CD4-positive, alpha-beta T cell (primary cell): ENCODE results near the gene SLC6A18. TPM values are rescaled to one million over a fixed set of nuclear protein-coding genes. Genes with fewer than 3 reads are reported as not detected.
"Not testable (repeated sequence)": the region's sequence is repeated elsewhere in the genome, so short reads cannot be mapped to it uniquely, and the experiment has no call there.

Experiments
- ATAC-seq: fragments of 200-7000 bp; cut with Tn5 transposase; one replicate; pipeline ENCODE4 v1.10.0; 2022; ENCODE audit warnings: mild to moderate bottlenecking; ENCODE audit not compliant: poor library complexity
- CTCF ChIA-PET: fragments of 350-600 bp; sonication (Branson Sonifier 250); formaldehyde crosslinking; loops from one replicate; lab custom pipeline; 2021; ENCODE audit warnings: antibody characterized with exemption, inconsistent platforms; lab: Charles Lee
- POLR2A ChIA-PET: fragments of 350-600 bp; sonication (Branson Sonifier 250); formaldehyde crosslinking; loops from one replicate; lab custom pipeline; 2021; ENCODE audit warnings: antibody characterized with exemption, inconsistent platforms; lab: Charles Lee
- DNase-seq, 14 experiments: peaks; one replicate each; pipeline ENCODE4 v3.0.0-alpha.2; 2013 to 2020; ENCODE audit warnings: mixed read lengths in 2 of 14
- H3K27ac ChIP-seq, 2 donors: one replicate each; pipeline versions ENCODE4 v1.5.1 to v1.7.0; 2013; ENCODE audit warnings: low read length in 2 of 2, low read depth in 1 of 2, mild to moderate bottlenecking in 1 of 2
- H3K27me3 ChIP-seq, 2 experiments: 1 replicate in 1 of 2; 2 replicates in 1 of 2; pipeline versions ENCODE4 v1.6.1 to v1.7.0; 2013; ENCODE audit warnings: low read length in 2 of 2, control low read depth in 1 of 2, mild to moderate bottlenecking in 1 of 2, moderate library complexity in 1 of 2; ENCODE audit not compliant: insufficient read depth in 2 of 2, control insufficient read depth in 1 of 2
- H3K36me3 ChIP-seq: one replicate; pipeline ENCODE4 v1.6.1; 2013; ENCODE audit warnings: low read length, control low read depth; ENCODE audit not compliant: insufficient read depth
- H3K4me1 ChIP-seq: one replicate; pipeline ENCODE4 v1.6.1; 2013; ENCODE audit warnings: low read length, control low read depth; ENCODE audit not compliant: insufficient read depth
- H3K4me3 ChIP-seq: one replicate; pipeline ENCODE4 v1.5.1; 2013; ENCODE audit warnings: mild to moderate bottlenecking, low read length, moderate library complexity
- H3K9me3 ChIP-seq, 2 experiments: 1 replicate in 1 of 2; 2 replicates in 1 of 2; pipeline versions ENCODE4 v1.6.1 to v1.7.0; 2013; ENCODE audit warnings: low read length in 2 of 2, mild to moderate bottlenecking in 2 of 2, control low read depth in 1 of 2, moderate library complexity in 1 of 2; ENCODE audit not compliant: control insufficient read depth in 1 of 2, insufficient read depth in 1 of 2
- H3K27ac Mint-ChIP-seq: one replicate; pipeline ENCODE4 v1.8.0; 2020; ENCODE audit warnings: mixed read lengths
- H3K27me3 Mint-ChIP-seq: one replicate; pipeline ENCODE4 v1.8.0; 2021; ENCODE audit warnings: mixed read lengths
- H3K36me3 Mint-ChIP-seq: one replicate; pipeline ENCODE4 v1.8.0; 2021; ENCODE audit warnings: low read depth, mixed read lengths
- H3K4me1 Mint-ChIP-seq: one replicate; pipeline ENCODE4 v1.8.0; 2021; ENCODE audit warnings: low read depth, mixed read lengths
- H3K4me3 Mint-ChIP-seq: one replicate; pipeline ENCODE4 v1.8.0; 2020; ENCODE audit warnings: mild to moderate bottlenecking, mixed read lengths
- H3K9me3 Mint-ChIP-seq: one replicate; pipeline ENCODE4 v1.8.0; 2020; ENCODE audit warnings: mixed read lengths
- intact Hi-C, 2 experiments: fragments of 100-400 bp; cut with DNase I in 1 of 2; cut with micrococcal nuclease in 1 of 2; formaldehyde crosslinking; loops; one replicate each; pipeline versions ENCODE4 v1.15.1 to v1.9.0; 2023 to 2025; cut with DNase I, micrococcal nuclease
- total RNA-seq, 174 experiments: library from RNA in 2 of 174; stranded (reverse) in 2 of 174; gene quantifications; one replicate each; pipeline ENCODE4 v1.2.3 and lab custom pipeline; 2021 to 2026
- TF ChIP-seq, protein P1 (sequence below): fragments of 200-600 bp; IDR thresholded peaks from one replicate; pipeline ENCODE4 v1.8.0; 2022; ENCODE audit warnings: antibody characterized with exemption, mild to moderate bottlenecking

Gene SLC6A18
- total RNA-seq, 2 experiments from 2014 or later: not detected

DNA sequence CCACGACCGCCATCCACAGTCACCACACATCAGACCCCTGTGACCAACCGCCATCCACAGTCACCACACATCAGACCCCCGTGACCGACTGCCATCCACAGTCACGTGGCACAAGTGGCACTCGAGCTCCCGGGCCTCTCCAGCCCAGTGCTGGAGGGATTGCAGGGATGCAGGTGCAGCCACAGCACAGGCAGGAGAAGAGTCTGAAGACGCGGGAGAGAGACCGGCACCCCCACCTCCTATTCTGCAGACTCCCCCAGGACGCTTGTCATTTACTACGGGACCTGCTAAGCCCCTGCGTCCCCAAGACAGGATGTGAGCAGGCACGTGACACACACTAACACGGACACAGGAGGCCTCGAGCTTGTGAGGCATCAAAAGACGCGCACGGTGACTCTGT, 48.6 kb downstream of the SLC6A18 start:
- ChIA-PET CTCF (no interaction called here), POLR2A (no interaction called here)
- no peak for ATAC-seq
- intact Hi-C loops: no loop called here
- H3K4me3 Mint-ChIP-seq: no peak overlapping the region
- no peak overlapping the region for H3K4me3 ChIP-seq
- H3K4me1 ChIP-seq: peaks cover 4% of the 10 kb centered on the region
- no peaks in the 10 kb centered on the region for H3K27me3 ChIP-seq
- DNase-seq: no peak
- H3K36me3 Mint-ChIP-seq: no peaks in the 10 kb centered on the region
- no peaks in the 10 kb centered on the region for H3K36me3 ChIP-seq
- no peaks in the 10 kb centered on the region for H3K27me3 Mint-ChIP-seq
- H3K4me1 Mint-ChIP-seq: peaks cover 4% of the 10 kb centered on the region
- H3K27ac Mint-ChIP-seq: no peak overlapping the region
- H3K27ac ChIP-seq: no peak overlapping the region
- H3K9me3 Mint-ChIP-seq: no peaks in the 10 kb centered on the region
- TF ChIP-seq, protein P1, sequence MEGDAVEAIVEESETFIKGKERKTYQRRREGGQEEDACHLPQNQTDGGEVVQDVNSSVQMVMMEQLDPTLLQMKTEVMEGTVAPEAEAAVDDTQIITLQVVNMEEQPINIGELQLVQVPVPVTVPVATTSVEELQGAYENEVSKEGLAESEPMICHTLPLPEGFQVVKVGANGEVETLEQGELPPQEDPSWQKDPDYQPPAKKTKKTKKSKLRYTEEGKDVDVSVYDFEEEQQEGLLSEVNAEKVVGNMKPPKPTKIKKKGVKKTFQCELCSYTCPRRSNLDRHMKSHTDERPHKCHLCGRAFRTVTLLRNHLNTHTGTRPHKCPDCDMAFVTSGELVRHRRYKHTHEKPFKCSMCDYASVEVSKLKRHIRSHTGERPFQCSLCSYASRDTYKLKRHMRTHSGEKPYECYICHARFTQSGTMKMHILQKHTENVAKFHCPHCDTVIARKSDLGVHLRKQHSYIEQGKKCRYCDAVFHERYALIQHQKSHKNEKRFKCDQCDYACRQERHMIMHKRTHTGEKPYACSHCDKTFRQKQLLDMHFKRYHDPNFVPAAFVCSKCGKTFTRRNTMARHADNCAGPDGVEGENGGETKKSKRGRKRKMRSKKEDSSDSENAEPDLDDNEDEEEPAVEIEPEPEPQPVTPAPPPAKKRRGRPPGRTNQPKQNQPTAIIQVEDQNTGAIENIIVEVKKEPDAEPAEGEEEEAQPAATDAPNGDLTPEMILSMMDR: no peak
- H3K9me3 ChIP-seq: peaks cover 0 to 10% of the 10 kb centered on the region in 2 experiments

DNA sequence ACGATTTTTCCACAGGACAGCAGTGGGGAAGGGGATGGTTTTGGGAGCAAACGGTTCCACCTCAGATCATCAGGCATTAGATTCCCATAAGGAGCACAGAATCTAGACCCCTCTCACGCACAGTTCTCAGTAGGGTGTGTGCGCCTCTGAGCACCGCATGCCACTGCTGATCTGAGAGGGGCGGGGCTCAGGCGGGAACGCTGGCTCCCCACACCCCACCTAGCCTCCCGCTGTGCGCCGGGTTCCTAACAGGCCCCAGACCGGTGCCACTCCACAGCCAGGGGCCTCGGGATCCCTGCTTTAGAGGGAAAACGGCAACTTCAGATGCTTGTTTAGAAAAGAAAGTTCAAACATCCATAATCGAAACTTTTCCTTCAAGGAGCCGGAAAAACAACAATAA, 49.3 kb downstream of the SLC6A18 start:
- intact Hi-C loops: no loop called here
- H3K4me1 ChIP-seq: no peaks in the 10 kb centered on the region
- Mint-ChIP-seq H3K36me3 (no peaks in the 10 kb centered on the region), H3K27me3 (no peaks in the 10 kb centered on the region), H3K4me3 (no peak overlapping the region), H3K27ac (no peak overlapping the region), H3K4me1 (no peaks in the 10 kb centered on the region), H3K9me3 (no peaks in the 10 kb centered on the region)
- no peak overlapping the region for H3K4me3 ChIP-seq
- H3K27me3 ChIP-seq: no peaks in the 10 kb centered on the region
- no peaks in the 10 kb centered on the region for H3K36me3 ChIP-seq
- ChIA-PET CTCF (no interaction called here), POLR2A (no interaction called here)
- TF ChIP-seq, protein P1: no peak
- peaks cover 0 to 17% of the 10 kb centered on the region in 2 experiments for H3K9me3 ChIP-seq
- no peak overlapping the region for H3K27ac ChIP-seq
- DNase-seq: no peak
- ATAC-seq: no peak

DNA sequence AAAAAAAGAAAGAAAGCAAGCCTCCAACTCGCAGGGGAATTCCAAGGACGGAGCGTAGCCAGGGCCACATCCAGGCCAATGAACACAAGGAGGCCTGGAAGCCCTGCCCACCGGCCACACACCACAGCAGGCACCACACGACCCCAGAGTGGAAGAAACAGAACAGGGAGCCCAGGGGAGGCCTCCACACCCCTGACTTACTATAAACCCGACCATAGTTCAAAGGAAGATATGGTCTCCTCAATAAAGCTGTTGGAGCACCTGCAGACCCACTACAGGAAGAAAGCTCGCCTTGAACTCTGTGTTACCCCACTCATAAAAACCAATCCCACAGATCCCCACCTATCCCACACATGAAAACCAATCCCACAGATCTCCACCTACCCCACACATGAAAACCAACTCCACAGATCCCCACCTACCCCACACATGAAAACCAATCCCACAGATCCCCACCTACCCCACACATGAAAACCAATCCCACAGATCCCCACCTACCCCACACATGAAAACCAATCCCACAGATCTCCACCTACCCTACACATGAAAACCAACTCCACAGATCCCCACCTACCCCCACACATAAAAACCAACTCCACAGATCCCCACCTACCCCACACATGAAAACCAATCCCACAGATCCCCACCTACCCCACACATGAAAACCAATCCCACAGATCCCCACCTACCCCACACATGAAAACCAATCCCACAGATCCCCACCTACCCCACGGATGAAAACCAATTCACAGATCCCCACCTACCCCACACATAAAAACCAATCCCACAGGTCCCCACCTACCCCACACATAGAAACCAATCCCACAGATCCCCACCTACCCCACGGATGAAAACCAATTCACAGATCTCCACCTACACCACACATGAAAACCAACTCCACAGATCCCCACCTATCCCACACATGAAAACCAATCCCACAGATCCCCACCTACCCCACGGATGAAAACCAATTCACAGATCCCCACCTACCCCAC, 50.5 kb downstream of the SLC6A18 start:
- H3K4me3 Mint-ChIP-seq, H3K27me3 Mint-ChIP-seq, intact Hi-C loops, H3K9me3 Mint-ChIP-seq, CTCF ChIA-PET, H3K27ac ChIP-seq, ATAC-seq, H3K36me3 Mint-ChIP-seq, H3K4me1 Mint-ChIP-seq, DNase-seq, H3K4me1 ChIP-seq, H3K4me3 ChIP-seq, H3K27me3 ChIP-seq, H3K27ac Mint-ChIP-seq, POLR2A ChIA-PET, H3K36me3 ChIP-seq: not testable (repeated sequence)
- peaks cover 0 to 25% of the 10 kb centered on the region in 2 experiments for H3K9me3 ChIP-seq
